ENCODE measurements around the gene CDPF1.

Gene CDPF1

GRCh38 chr22:46290121-46290842 lies 40.2 kb upstream of the CDPF1 start:
- H3K27me3 ChIP-seq (ENCODE audit: insufficient read depth, low read depth, severe bottlenecking) = no peaks in the 10 kb centered on the region
- TF ChIP-seq, protein P1, sequence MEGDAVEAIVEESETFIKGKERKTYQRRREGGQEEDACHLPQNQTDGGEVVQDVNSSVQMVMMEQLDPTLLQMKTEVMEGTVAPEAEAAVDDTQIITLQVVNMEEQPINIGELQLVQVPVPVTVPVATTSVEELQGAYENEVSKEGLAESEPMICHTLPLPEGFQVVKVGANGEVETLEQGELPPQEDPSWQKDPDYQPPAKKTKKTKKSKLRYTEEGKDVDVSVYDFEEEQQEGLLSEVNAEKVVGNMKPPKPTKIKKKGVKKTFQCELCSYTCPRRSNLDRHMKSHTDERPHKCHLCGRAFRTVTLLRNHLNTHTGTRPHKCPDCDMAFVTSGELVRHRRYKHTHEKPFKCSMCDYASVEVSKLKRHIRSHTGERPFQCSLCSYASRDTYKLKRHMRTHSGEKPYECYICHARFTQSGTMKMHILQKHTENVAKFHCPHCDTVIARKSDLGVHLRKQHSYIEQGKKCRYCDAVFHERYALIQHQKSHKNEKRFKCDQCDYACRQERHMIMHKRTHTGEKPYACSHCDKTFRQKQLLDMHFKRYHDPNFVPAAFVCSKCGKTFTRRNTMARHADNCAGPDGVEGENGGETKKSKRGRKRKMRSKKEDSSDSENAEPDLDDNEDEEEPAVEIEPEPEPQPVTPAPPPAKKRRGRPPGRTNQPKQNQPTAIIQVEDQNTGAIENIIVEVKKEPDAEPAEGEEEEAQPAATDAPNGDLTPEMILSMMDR (IDR thresholded peaks at IDR 0.05; ENCODE audit: low read depth, low read length) = no peak
- DNase-seq = no peak
- peaks cover 11% of the 10 kb centered on the region for H3K36me3 ChIP-seq
- no peaks in the 10 kb centered on the region for H3K9me3 ChIP-seq (ENCODE audit: severe bottlenecking)
- no peak overlapping the region for H3K4me3 ChIP-seq (ENCODE audit: low read depth, low read length)
- no peak overlapping the region for H3K27ac ChIP-seq

DNA sequence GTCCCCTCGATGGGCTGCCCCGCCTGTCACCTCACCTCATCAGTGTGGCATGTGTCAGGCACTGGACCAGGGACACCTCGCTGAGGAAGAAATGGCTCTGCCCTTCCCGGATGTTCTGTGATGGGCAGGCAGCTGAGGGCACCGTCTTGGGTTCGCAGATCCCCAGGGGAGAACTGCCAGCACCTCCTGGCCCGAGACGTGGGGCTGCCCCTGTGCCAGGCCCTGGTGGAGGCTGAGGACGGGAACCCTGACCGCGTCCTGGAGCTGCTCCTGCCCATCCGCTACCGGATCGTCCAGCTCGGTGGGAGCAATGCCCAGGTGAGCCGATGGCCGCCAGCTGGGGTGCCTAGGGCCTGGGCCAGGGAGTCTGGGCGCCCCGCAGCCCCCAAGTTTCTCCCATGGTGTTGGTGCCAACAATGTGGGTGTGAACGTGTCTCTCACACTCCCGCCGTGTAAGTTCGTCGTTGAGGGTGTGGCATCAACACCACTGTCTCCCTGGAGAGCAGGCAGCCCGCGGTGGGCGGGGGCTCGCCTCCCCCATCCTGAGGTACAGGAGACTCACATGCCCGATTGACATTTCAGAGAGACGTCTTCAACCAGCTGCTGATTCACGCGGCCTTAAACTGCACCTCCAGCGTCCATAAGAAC lies 39.3 kb upstream of the CDPF1 start:
- peaks cover 14% of the 10 kb centered on the region for H3K36me3 ChIP-seq
- H3K27me3 ChIP-seq (ENCODE audit: insufficient read depth, low read depth, severe bottlenecking) = no peaks in the 10 kb centered on the region
- no peak overlapping the region for H3K27ac ChIP-seq
- DNase-seq = no peak
- no peak overlapping the region for H3K4me3 ChIP-seq (ENCODE audit: low read depth, low read length)
- H3K9me3 ChIP-seq (ENCODE audit: severe bottlenecking) = no peaks in the 10 kb centered on the region
- TF ChIP-seq, protein P1 (IDR thresholded peaks at IDR 0.05; ENCODE audit: low read depth, low read length) = no peak

DNA sequence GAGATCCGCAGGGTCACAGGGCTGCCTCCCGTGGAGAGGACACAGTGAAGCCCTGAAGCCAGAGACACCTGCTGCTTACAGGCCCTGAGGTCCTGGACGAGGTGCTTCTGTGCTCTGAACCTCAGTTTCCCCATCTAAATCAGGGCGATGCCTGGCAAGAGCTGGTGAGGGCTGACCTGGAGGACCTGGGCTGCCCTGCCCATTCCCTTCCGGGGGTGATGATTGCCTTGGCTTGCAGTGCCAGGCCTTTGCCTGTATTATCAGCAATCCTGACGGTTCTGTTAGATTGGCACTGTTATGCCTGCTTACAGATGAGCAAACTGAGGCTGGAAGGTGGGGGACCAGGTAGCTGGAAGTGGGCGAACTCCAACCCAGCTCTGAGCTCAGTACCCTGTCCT lies 38.8 kb upstream of the CDPF1 start:
- H3K4me3 ChIP-seq (ENCODE audit: low read depth, low read length) = no peak overlapping the region

DNA sequence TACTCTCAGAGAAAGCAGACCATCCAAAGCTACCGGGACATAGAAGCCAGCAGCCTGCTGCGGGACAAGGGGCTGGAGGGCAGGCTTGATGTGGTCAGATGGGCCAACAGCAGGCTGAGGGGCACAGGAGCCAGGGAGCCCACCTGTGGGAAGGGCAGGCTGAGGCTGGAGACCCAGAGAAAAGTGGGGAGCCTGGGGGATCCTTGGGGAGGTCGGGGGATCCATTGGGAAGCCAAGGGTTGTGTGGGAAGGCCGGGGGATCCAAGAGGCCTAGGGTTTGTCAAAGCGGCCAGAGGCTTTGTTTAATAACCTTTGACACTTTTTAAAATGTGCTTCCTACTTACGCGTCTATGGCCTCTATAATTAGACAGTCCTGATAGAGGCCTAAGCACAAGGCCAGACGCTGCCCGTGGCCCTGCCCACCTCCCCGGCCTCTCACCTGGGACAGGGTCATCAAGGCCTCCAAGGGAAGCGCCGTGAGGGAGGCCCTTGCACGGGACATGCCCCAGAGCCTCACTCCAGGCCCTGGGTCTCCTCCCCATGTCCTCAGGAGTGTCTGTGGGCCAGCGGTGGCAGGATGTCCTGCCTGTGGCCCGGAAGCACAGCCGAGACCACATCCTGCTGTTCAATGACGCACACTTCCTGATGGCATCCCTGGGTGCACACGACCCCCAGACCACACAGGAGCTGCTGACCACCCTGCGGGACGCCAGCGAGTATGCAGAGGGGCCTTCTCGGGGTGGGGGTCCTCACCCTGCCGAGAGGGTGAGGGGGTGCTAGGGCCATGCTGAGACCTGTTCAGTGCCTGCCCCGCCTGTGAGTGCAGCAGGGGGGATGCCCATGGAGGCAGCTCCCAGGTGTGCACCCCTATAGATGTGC lies 38.0 kb upstream of the CDPF1 start:
- DNase-seq = no peak
- Histone ChIP-seq H3K9me3 (ENCODE audit: severe bottlenecking) (no peaks in the 10 kb centered on the region), H3K4me3 (ENCODE audit: low read depth, low read length) (no peak overlapping the region), H3K27me3 (ENCODE audit: insufficient read depth, low read depth, severe bottlenecking) (no peaks in the 10 kb centered on the region), H3K27ac (no peak overlapping the region), H3K36me3 (peaks cover 22% of the 10 kb centered on the region)
- TF ChIP-seq, protein P1 (IDR thresholded peaks at IDR 0.05; ENCODE audit: low read depth, low read length) = no peak

More for the DNA sequence above, 38.8 kb upstream of the CDPF1 start:
- H3K27me3 ChIP-seq (ENCODE audit: insufficient read depth, low read depth, severe bottlenecking) = no peaks in the 10 kb centered on the region
- H3K9me3 ChIP-seq (ENCODE audit: severe bottlenecking) = no peaks in the 10 kb centered on the region
- H3K36me3 ChIP-seq = peaks cover 20% of the 10 kb centered on the region
- no peak for DNase-seq
- H3K27ac ChIP-seq = no peak overlapping the region
- TF ChIP-seq, protein P1 (IDR thresholded peaks at IDR 0.05; ENCODE audit: low read depth, low read length) = no peak

GRCh38 chr22:46286941-46287872 lies 37.1 kb upstream of the CDPF1 start:
- H3K36me3 ChIP-seq = peaks cover 22% of the 10 kb centered on the region
- no peak for DNase-seq
- H3K27ac ChIP-seq = no peak overlapping the region
- no peak overlapping the region for H3K4me3 ChIP-seq (ENCODE audit: low read depth, low read length)
- H3K9me3 ChIP-seq (ENCODE audit: severe bottlenecking) = no peaks in the 10 kb centered on the region
- no peaks in the 10 kb centered on the region for H3K27me3 ChIP-seq (ENCODE audit: insufficient read depth, low read depth, severe bottlenecking)
- TF ChIP-seq, protein P1 (IDR thresholded peaks at IDR 0.05; ENCODE audit: low read depth, low read length) = no peak
